H9 (cell line): ENCODE measurements around the gene DOHH. TPM values are rescaled to one million over a fixed set of nuclear protein-coding genes. Genes with fewer than 3 reads are reported as not detected.
A peak's percentile ranks its signal among the peaks of the same experiment; 100 is the strongest.

ENCODE experiments used
- DNase-seq: peaks from one replicate; pipeline ENCODE4 v3.0.0-alpha.2; 2017
- H2AFZ ChIP-seq: one replicate; pipeline ENCODE4 v1.6.1; 2013; ENCODE audit warnings: mild to moderate bottlenecking, low read length, control low read depth, moderate library complexity
- H2AK5ac ChIP-seq: 2 replicates; pipeline ENCODE4 v1.6.1; 2013; ENCODE audit warnings: low read length, control low read depth, mixed read lengths; ENCODE audit not compliant: insufficient read length
- H2BK120ac ChIP-seq: one replicate; pipeline ENCODE4 v1.6.1; 2013; ENCODE audit warnings: low read depth, mild to moderate bottlenecking, low read length, control low read depth, inconsistent platforms; ENCODE audit not compliant: poor library complexity, severe bottlenecking
- H2BK12ac ChIP-seq: 2 replicates; pipeline ENCODE4 v1.6.1; 2013; ENCODE audit warnings: low read length, control low read depth, mixed read lengths, low read depth; ENCODE audit not compliant: insufficient read length
- H2BK15ac ChIP-seq: 2 replicates; pipeline ENCODE4 v1.6.1; 2013; ENCODE audit warnings: low read depth, low read length, control low read depth
- H2BK20ac ChIP-seq: one replicate; pipeline ENCODE4 v1.6.1; 2013; ENCODE audit warnings: low read depth, mild to moderate bottlenecking, low read length, control low read depth, inconsistent platforms; ENCODE audit not compliant: poor library complexity, severe bottlenecking
- H2BK5ac ChIP-seq: 2 replicates; pipeline ENCODE4 v1.6.1; 2013; ENCODE audit warnings: low read length, control low read depth, mixed read lengths; ENCODE audit not compliant: insufficient read length
- H3K14ac ChIP-seq: 2 replicates; pipeline ENCODE4 v1.6.1; 2013; ENCODE audit warnings: low read length, control low read depth; ENCODE audit not compliant: insufficient read depth
- H3K18ac ChIP-seq: 2 replicates; pipeline ENCODE4 v1.6.1; 2013; ENCODE audit warnings: low read depth, mild to moderate bottlenecking, mixed read lengths, low read length, control low read depth; ENCODE audit not compliant: insufficient read length
- H3K23ac ChIP-seq: 2 replicates; pipeline ENCODE4 v1.6.1; 2013; ENCODE audit warnings: low read length, control low read depth, mixed read lengths, low read depth; ENCODE audit not compliant: insufficient read length
- H3K23me2 ChIP-seq: 2 replicates; pipeline ENCODE4 v1.6.1; 2013; ENCODE audit warnings: low read depth, mild to moderate bottlenecking, mixed read lengths, low read length, control low read depth; ENCODE audit not compliant: insufficient read length, poor library complexity, severe bottlenecking
- H3K27ac ChIP-seq: 2 replicates; pipeline ENCODE4 v1.5.1; 2013; ENCODE audit warnings: low read length, control low read depth, mixed read lengths, low read depth; ENCODE audit not compliant: insufficient read length
- H3K27me3 ChIP-seq: 2 replicates; pipeline ENCODE4 v1.6.1; 2013; ENCODE audit warnings: low read length, control low read depth, inconsistent platforms; ENCODE audit not compliant: insufficient read depth
- H3K4ac ChIP-seq: 2 replicates; pipeline ENCODE4 v1.6.1; 2013; ENCODE audit warnings: low read depth, mild to moderate bottlenecking, control low read depth, inconsistent platforms, low read length, moderate library complexity
- H3K4me1 ChIP-seq: 2 replicates; pipeline ENCODE4 v1.6.1; 2013; ENCODE audit warnings: low read length, control low read depth, inconsistent platforms; ENCODE audit not compliant: insufficient read depth
- H3K4me2 ChIP-seq: 2 replicates; pipeline ENCODE4 v1.6.1; 2013; ENCODE audit warnings: low read length, control low read depth, mixed read lengths; ENCODE audit not compliant: insufficient read length, insufficient read depth
- H3K56ac ChIP-seq: 2 replicates; pipeline ENCODE4 v1.6.1; 2013; ENCODE audit warnings: low read depth, mild to moderate bottlenecking, mixed read lengths, low read length, control low read depth; ENCODE audit not compliant: insufficient read length
- H3K79me1 ChIP-seq: 2 replicates; pipeline ENCODE4 v1.6.1; 2013; ENCODE audit warnings: low read depth, mild to moderate bottlenecking, moderate library complexity, low read length, control low read depth, inconsistent platforms; ENCODE audit not compliant: insufficient read depth, poor library complexity, severe bottlenecking
- H3K79me2 ChIP-seq: 2 replicates; pipeline ENCODE4 v1.6.1; 2013; ENCODE audit warnings: low read length, control low read depth, inconsistent platforms; ENCODE audit not compliant: insufficient read depth
- H3K9ac ChIP-seq: 2 replicates; pipeline ENCODE4 v1.6.1; 2013; ENCODE audit warnings: low read length, control low read depth, mixed read lengths; ENCODE audit not compliant: insufficient read length; ENCODE audit errors: extremely low read depth
- H3K9me3 ChIP-seq: one replicate; pipeline ENCODE4 v1.6.1; 2013; ENCODE audit warnings: low read depth, low read length, inconsistent platforms; ENCODE audit not compliant: control insufficient read depth
- H3T11ph ChIP-seq: one replicate; pipeline ENCODE4 v1.6.1; 2013; ENCODE audit warnings: mild to moderate bottlenecking, low read length, control low read depth, inconsistent platforms
- H4K20me1 ChIP-seq: one replicate; pipeline ENCODE4 v1.6.1; 2013; ENCODE audit not compliant: control insufficient read depth, insufficient read length, insufficient read depth
- H4K5ac ChIP-seq: 2 replicates; pipeline ENCODE4 v1.6.1; 2013; ENCODE audit warnings: low read depth, mild to moderate bottlenecking, mixed read lengths, low read length, control low read depth; ENCODE audit not compliant: insufficient read length
- H4K8ac ChIP-seq: replicated peaks from 2 replicates; pipeline ENCODE4 v1.6.1; 2013; ENCODE audit warnings: low read length, control low read depth, mixed read lengths, low read depth; ENCODE audit not compliant: insufficient read length
- H4K91ac ChIP-seq: 2 replicates; pipeline ENCODE4 v1.6.1; 2013; ENCODE audit warnings: low read depth, mild to moderate bottlenecking, moderate library complexity, mixed read lengths, low read length, control low read depth; ENCODE audit not compliant: insufficient read length
- H3K27ac Mint-ChIP-seq, 3 experiments: 2 replicates in 2 of 3; 3 replicates in 1 of 3; pipeline ENCODE4 v1.8.0; 2020 to 2021; ENCODE audit warnings: mixed read lengths in 3 of 3, mild to moderate bottlenecking in 1 of 3, moderate library complexity in 1 of 3
- H3K27me3 Mint-ChIP-seq: 2 replicates; pipeline ENCODE4 v1.8.0; 2021; ENCODE audit warnings: low read depth, mild to moderate bottlenecking, moderate library complexity, mixed read lengths
- H3K36me3 Mint-ChIP-seq, 3 experiments: 2 replicates in 2 of 3; 3 replicates in 1 of 3; pipeline ENCODE4 v1.8.0; 2020 to 2021; ENCODE audit warnings: low read depth in 3 of 3, mixed read lengths in 3 of 3; ENCODE audit not compliant: insufficient read depth in 1 of 3
- H3K4me1 Mint-ChIP-seq, 2 experiments: 2 replicates each; pipeline ENCODE4 v1.8.0; 2020; ENCODE audit warnings: mixed read lengths in 2 of 2
- H3K4me3 Mint-ChIP-seq, 2 experiments: 2 replicates in 1 of 2; 3 replicates in 1 of 2; pipeline ENCODE4 v1.8.0; 2020 to 2021; ENCODE audit warnings: mild to moderate bottlenecking in 2 of 2, mixed read lengths in 2 of 2, moderate library complexity in 1 of 2
- H3K9me3 Mint-ChIP-seq, 2 experiments: 2 replicates in 1 of 2; 3 replicates in 1 of 2; pipeline ENCODE4 v1.8.0; 2020; ENCODE audit warnings: mild to moderate bottlenecking in 2 of 2, mixed read lengths in 2 of 2, moderate library complexity in 1 of 2
- CTCF ChIP-seq: fragments of 200-600 bp; sonication (generic); conservative IDR thresholded peaks from 3 replicates; pipeline ENCODE4 v1.8.0; 2021; ENCODE audit warnings: antibody characterized with exemption, mild to moderate bottlenecking
- WGBS: extraction: QIAGEN DNeasy Blood & Tissue Kit; methylation state at CpG from one replicate; pipeline ENCODE4 v1.1.7; 2013; ENCODE audit warnings: missing lambda C conversion rate, low lambda C conversion rate, mixed read lengths; ENCODE audit not compliant: insufficient read length; ENCODE audit errors: extremely low coverage; 5-methylcytosine and 5-hydroxymethylcytosine counted together
- total RNA-seq: library from RNA; stranded (reverse); gene quantifications from 2 replicates; pipeline ENCODE4 v1.2.1, GENCODE V29; 2021

DOHH gene
- total RNA-seq, 1 experiment from 2014 or later = 16.5 TPM

GRCh38 chr19:3531716-3532115, 31.2 kb upstream of the DOHH start:
- Histone ChIP-seq H2BK5ac (no peak overlapping the region), H2BK12ac (no peak overlapping the region), H2AK5ac (no peak overlapping the region), H3K4me1 (no peaks in the 10 kb centered on the region), H2BK15ac (no peak overlapping the region), H3K9ac (no peak overlapping the region), H3K56ac (no peak overlapping the region), H3K14ac (no peak overlapping the region), H3K4me2 (no peak overlapping the region), H4K20me1 (no peaks in the 10 kb centered on the region), H2AFZ (no peak overlapping the region), H3K18ac (no peak overlapping the region), H3K4ac (no peak overlapping the region), H3K79me1 (no peaks in the 10 kb centered on the region), H3K27me3 (no peaks in the 10 kb centered on the region), H3T11ph (no peak overlapping the region), H4K5ac (no peak overlapping the region), H3K79me2 (no peaks in the 10 kb centered on the region), H4K91ac (no peak overlapping the region), H3K27ac (no peak overlapping the region), H3K23me2 (no peaks in the 10 kb centered on the region), H3K23ac (no peak overlapping the region), H2BK20ac (no peak overlapping the region), H4K8ac (no peak overlapping the region), H2BK120ac (no peak overlapping the region), H3K9me3 (no peaks in the 10 kb centered on the region)
- Mint-ChIP-seq H3K9me3 (no peaks in the 10 kb centered on the region), H3K36me3 (peaks cover 20 to 47% (median 47%) of the 10 kb centered on the region in 3 experiments; a peak in 6 of 7 replicates), H3K4me3 (no peak overlapping the region), H3K4me1 (no peaks in the 10 kb centered on the region), H3K27me3 (no peaks in the 10 kb centered on the region), H3K27ac (no peak overlapping the region)
- WGBS = no CpG with 5 or more reads among the region's 29 CpGs
- DNase-seq = peak; percentile 48
- no peak for TF ChIP-seq CTCF
